Measurements from ENCODE around the gene GLB1L2.

DNA sequence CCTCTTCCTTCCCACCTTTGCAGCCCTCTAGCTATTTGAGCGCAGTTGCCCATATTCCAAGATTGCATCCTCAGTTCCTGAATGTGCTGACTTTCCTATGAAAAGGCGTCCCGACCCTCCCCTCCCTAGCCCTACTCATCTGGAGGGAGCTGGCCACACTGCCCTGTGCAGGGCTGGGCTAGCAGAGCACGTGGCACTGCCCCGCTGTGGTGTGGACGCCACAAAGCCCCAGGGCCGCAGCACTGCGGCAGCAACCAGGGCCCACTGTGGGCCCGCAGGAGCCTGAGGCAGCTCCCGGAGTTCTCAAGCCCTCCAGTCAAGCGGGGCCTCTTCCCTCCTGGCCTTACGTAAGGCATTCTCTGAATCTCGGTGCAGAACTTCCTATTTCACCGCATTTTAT, 52.6 kb downstream of the GLB1L2 start:
- TF ChIP-seq, protein P1, sequence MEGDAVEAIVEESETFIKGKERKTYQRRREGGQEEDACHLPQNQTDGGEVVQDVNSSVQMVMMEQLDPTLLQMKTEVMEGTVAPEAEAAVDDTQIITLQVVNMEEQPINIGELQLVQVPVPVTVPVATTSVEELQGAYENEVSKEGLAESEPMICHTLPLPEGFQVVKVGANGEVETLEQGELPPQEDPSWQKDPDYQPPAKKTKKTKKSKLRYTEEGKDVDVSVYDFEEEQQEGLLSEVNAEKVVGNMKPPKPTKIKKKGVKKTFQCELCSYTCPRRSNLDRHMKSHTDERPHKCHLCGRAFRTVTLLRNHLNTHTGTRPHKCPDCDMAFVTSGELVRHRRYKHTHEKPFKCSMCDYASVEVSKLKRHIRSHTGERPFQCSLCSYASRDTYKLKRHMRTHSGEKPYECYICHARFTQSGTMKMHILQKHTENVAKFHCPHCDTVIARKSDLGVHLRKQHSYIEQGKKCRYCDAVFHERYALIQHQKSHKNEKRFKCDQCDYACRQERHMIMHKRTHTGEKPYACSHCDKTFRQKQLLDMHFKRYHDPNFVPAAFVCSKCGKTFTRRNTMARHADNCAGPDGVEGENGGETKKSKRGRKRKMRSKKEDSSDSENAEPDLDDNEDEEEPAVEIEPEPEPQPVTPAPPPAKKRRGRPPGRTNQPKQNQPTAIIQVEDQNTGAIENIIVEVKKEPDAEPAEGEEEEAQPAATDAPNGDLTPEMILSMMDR (IDR thresholded peaks at IDR 0.05): no peak
- TF ChIP-seq POLR2A (IDR thresholded peaks at IDR 0.05): no peak

All from testis (tissue), 2 donors.